Stimulated activated CD4-positive, alpha-beta T cell treated with anti-CD3 and anti-CD28 coated beads, Interleukin-12 subunit alpha, Interleukin-12 subunit beta, amount 100 ng/mL, for 24 hours (primary cell): ENCODE results near the gene WWOX.

Source experiments
- DNase-seq, 2 experiments: peaks; one replicate each; pipeline ENCODE4 v3.0.0-alpha.2; 2020; ENCODE audit warnings: low read depth in 2 of 2

The WWOX gene

DNA sequence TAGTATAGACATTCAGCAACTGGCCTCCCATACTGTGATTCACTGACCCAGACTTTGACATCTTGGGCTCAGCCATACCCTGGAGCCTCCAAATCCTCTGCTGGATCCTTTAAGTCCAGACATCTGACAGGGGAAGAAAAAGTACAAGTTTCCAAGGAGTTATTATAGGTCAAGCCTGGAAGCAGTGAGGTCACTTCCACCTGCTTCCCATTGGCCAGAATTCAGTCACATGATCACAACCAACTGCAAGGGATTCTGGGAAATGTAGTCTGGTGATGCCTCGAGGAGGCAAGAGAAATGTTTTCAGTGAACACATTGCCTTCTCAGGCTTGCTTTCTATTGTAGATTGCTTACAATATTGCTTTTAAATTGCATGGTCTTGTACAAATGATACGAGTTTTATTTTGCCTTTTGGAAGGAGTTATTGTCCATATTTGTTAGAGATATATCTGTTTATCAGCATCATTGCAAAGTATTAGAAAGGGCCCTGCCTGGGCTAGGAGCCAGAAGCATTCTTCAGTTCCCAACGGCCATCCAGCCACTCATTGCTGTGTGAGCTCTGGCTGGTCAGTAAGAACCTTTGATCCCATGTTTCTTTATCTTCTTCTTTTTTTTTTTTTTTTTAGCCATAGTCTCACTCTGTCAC, 696.9 kb downstream of the WWOX start:
- no peak for DNase-seq

DNA sequence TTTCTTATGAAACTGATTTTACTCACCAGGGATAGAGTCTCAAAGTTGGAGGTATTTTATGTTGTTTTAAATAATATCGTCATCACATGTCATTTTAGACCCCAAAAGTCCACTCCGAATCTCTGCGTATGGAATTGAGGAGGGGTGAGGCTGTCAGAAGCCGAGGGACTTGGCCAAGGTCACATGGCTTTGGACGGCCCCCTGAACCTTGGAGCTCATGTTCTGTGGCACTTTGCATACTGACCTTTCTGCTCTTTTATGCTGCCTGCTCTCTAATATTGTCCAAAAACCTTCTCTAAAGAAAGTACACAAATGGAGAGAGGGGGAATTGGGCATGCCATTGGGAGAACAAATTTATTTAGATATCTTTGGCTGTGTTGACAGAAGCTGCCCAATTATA, 700.0 kb downstream of the WWOX start:
- no peak for DNase-seq

DNA sequence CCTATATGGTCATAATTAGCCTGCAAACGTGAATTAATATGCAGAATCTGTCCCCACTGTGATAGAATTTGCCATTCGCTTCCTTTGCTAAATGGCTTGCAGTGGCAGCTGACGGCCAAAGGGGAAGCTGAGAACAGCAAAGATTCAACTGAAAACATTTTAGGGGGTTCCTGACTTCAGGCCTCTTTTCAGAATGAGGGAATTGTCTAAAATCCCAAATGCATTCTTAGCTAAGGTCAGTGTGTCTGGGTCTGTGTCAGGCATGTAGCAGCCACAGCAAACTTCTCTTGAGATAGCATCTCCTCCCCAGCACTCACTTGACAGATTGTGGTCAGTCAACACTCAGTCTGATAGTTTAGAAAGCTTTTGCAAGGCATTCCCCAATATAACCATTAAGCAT, 701.1 kb downstream of the WWOX start:
- no peak for DNase-seq

DNA sequence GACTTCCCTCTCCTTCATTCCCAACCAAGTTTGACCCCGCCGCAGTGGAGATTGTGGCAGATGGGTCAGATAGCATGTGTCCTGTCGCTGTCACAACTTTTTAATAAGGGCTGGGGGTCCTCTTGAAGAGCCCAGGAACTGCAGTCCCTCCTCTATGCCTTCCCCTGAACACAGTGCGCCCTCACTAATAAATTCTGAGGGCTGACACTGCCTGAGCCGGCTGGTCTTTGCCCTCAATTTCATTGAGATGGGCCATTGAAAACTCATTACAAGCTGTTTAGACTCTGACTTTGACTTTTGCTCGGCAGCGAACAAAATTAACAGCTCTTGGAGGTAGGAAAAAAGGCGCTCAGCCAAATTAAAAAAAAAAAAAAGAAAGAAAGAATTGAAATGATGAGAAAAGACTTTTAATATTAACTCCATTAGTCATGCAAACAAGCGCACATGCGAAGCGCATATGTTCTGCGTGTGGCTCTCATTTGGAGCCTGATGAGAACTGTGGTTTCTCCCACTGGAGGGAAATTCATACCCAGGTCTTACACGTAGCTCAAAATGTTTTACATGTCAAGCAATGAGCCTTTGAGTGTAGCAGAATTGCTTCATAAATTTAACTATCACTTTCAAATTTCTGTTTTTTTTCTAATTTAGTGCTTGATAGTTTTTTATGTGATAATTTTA, 704.7 kb downstream of the WWOX start:
- DNase-seq, result no peak

DNA sequence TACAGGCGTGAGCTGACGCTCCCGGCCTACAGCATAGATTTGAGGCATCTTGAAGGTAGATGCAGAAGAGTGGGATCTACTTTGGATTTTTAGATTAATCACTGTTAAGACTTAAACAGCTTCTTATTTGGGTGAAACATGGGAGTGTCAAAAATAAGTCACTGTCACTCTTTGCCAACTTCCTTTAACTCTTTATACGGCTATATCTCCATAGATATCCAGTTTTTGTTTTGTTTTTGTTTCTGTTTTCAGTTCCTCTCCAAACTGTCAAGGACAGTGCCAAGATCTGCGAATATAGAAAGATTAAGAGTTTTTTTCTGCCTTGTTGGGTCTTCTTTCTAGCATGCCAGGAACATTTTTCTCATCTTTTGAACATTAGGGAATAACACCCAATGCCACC, 706.1 kb downstream of the WWOX start:
- DNase-seq, result no peak

DNA sequence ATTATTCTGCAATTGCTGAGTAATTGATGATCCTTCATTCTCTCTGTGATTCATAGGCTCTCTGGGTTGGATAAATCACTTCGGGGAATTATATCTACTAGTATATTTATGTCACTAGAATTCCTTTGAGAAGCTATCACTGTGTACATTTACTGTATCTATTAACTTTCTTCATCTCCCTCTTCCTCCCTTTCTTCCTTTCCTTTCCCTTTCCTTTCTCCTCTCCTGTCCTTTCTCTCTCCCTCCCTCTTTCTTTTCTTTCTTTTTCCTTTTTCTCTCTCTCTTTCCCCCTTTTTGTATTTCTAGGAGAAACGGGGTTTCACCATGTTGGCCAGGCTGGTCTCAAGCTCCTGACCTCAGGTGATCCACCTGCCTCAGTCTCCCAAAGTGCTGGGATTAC, 711.8 kb downstream of the WWOX start:
- no peak for DNase-seq

DNA sequence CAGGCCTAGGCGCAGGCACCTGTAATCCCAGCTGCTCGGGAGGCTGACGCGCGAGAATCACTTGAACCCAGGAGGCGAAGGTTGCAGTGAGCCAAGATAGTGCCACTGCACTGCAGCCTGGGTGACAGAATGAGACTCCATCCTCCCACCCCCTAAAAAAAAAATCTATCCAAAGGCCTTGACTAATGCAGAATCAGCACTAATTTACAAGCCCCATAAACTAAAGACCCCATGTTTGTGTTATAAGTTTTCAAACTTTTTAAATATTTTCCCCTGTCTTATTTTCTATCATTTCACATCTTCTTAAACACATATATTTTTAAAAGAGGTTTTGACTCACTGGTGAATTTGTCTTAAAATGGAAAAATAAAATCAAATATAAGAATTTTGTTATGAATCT, 713.1 kb downstream of the WWOX start:
- no peak for DNase-seq

DNA sequence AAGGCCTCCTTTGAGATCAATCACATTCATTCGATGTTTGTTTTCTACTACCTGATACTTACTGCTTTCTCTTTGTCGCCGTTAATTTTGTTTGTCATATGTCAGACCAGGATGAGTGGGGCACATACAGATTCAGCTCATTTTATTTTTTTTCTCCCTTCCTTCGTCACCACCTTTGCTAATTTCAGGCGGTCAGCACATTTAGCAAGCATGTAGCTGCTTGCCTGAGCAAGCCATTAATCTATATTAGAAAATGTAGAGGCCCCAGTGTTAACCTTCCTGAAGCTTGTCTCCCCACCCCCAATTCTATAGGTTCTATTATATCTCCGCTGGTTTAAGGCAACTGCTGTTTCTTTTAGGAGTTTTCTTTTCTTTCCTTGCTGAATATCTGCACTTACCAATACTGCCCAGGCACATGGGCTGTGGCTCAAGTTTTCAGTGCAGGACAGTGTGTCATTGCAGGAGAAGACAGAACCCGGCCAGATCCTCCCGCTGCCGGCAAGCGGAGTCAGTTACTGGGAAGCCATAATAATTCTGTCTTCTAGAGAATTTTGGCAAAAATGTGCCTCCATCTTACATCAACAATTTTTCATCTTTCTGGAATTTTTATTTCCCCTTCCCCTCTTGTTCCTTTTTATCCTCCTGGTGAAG, 714.3 kb downstream of the WWOX start:
- DNase-seq, result no peak

DNA sequence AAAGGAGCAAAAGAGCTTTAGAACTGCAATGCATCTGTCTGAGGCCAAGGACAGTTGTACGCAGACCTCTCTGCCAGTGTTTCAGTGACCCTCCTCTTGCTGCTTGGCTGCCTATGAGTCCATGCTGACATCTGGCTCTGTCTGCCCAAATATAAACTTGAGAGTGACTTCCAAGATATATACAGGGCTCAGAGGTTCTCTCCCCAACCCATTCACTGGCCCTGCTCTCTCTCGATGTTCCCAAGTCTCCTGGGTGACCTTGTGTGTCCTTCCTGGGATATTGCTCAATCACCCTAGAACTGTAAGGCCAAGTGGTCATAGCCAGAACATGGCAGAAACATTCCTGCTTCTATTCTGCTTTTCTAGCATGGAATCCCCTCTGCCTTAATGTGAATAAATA, 716.3 kb downstream of the WWOX start:
- DNase-seq, result no peak

DNA sequence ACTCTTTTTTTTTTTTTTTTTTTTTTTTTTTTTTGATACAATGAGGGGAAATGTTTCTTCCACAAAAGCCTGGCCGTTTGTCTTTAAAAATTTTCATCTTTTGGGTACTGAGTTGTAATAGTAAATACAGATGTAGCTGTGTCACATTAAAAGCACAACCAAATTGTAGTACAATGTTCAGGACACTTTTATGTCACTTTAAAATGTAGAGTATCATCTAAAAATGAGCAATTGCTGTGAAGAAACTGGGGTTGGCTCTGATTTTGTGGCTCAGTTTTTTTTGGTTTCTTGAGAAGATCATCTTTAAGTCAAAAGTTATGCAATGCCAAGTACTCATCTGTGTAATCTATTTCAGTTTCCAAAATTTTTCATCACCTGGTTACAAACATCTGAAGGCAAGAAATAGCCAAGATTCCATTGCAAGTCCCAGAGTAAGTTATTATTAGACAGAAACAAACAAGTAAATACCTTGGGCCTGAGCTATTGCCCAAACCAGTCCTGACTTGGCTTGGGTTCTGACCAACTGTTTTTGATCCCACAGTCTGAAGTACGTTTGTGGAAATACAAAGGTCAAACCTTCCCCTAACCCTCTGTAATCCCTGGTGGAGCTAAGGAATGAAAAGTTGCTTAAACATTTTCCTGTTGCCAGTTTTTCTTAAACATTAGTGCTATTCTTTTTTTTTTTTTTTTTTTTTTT, 717.2 kb downstream of the WWOX start:
- DNase-seq, result no peak

DNA sequence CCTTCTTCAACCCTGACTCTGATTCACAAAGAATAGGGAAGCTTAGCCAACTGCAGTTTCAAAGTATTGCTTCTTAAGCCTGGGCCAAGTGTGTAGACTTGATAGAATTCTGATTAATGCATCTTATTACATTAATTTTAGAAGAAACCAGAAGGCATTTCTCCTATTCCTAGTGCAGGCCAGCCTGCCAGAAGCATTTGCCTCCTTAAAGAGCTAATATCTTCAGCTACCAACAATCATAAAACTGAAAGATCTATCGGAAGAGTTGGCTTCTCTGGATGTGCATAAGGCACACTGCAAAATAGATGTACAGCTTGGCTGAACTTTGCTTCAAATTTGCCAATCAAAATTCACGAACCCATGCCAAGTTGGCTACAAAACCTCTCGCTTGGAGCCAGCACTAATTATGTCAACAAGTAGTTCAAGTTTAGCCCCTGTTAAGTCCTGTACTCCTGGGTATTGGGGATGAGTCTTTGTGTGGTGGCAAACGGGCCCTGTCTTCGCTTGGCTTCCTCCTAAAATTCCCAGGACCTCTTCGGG, 717.8 kb downstream of the WWOX start:
- DNase-seq, result no peak

DNA sequence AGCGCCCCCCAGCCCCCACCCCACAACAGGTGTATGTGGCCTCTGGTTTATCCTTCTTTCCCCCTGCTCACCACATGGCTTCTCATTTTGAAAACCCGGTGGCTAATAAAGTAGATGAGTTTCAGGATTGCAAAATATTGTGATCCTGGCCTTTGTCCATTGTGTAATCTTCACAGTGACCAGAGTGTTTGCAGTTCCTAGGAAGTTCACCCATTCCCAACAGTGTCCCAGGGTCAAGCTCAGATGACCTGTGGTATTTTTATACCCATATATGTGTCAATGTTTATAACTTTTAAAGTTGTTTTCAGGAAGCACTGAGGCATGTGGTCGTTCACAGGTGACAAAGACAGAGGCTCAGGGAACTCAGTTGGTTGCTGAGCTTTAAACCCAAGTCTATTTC, 721.9 kb downstream of the WWOX start:
- DNase-seq, result no peak

DNA sequence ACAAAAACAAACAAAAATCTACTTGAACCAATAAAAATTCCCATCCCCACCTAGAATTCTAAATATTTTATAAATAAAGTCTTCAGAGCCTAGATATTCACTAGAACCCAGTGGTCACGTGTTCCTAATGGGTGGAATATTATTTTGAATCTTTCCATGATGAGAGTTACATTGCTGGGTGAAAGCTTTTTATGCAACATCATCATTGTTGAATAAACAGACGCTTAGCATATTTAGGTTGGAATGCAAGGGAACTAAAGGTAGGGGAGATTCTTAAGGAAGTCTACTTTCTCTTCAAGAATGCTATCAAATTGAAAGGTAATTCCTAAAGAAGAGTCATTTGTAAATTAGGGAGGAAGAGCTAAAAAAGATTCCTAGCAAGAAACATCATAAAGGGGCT, 723.1 kb downstream of the WWOX start:
- DNase-seq, result no peak

DNA sequence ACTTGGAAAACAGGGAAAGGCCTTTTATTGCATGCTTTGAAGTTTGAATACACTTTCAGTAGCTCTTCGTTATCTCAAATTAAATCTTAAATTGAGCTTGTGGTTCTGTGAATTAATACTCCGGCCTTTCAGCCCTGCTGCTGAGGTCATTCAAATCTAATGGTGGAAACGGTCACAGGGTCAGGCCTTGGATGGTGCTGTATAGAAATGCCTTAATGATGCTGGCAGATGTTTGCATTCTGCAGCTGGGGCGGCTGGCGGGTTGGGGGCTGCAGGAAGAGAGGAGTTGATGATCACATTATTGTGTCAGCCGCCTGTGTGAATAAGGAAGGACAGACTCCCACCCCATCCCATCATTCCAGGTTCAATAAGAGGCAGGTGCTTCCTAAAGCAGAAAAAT, 723.6 kb downstream of the WWOX start:
- DNase-seq, result no peak

DNA sequence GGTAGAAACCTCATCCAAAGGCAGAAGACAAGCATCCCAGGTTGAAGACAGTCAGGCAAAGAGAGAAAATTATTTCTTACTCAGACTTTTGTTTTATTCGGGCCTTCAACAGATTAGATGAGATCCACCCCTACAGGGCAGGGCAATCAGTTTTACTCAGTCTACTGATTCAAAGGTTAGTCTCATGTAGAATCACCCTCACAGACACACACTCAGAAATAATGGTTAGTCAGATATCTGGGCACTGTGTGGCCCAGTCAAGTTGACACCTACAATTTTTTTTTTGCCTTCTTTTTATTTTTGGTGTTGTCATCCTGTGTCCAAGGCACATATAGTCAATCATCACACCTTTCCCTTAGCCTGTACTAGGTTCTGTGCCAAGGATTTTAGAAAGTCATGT, 729.8 kb downstream of the WWOX start:
- DNase-seq, result no peak

DNA sequence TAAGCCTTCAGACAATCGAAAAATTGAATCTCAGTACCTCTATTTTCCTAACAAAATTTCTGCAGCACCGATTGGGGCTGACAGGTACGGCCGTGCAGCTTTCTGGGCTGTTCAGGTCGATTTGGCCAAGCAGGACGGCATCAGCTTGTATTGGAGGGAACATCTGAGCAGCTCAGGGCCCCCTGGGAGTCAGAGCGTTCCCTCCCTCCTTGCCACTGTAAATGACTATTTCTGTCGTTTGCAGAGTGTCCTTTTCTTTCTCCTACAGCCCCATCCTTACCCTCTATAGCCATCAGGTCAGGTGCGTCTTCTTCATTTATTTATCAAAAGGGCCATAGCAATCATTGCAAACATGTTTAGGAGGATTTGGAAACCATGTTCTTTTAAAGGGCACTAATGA, 731.1 kb downstream of the WWOX start:
- DNase-seq, result no peak

DNA sequence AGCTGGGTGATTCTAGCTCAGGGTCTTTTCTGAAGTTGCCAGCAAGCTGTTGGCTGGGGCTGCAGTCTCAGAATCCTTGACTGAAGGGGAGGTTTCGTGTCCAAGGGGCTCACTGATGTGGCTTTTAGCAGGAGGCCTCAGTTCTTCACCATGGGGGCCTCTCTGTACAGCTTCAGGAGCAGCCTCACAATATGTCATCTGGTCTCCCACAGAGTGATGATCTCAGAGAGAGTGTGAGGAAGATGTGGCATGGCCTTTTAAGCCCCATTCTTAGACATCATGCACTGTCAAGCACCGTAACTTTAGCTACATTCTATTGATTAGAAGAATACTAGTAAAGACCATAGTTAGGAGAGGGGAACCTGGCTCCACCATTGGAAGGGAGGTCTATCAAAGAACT, 732.6 kb downstream of the WWOX start:
- no peak for DNase-seq

DNA sequence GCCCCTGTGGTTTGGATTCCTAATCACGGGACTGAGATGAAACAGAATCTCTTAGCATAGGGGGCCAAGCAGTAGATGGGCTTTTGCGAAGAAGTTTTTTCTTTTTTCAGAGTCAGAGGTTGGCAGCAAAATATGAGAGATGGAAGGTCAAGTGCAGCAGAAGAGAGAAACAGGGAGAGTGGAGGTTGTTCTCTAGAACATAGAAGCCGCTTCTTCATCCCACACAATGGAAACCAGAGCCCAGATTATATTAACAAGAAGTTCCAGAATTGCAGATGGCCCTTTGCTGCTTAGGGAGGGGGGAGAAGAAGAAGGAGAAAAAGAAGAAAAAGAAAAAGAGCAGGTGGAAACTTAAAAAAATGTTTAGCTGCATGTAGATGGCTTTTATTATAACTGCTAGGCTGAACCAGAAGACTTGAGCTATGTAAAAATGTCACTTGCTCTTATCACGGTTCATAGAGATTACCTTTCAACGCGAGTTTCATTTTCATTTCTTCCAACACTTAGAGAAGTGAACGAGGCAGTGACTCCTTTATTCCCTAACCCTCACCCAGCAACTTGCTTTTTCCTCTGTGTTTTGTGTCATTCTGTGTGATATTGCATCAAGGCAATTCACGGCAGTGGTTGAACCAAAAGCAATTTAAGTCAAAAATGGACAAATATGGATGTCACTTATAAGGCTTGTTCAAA, 737.5 kb downstream of the WWOX start:
- no peak for DNase-seq

DNA sequence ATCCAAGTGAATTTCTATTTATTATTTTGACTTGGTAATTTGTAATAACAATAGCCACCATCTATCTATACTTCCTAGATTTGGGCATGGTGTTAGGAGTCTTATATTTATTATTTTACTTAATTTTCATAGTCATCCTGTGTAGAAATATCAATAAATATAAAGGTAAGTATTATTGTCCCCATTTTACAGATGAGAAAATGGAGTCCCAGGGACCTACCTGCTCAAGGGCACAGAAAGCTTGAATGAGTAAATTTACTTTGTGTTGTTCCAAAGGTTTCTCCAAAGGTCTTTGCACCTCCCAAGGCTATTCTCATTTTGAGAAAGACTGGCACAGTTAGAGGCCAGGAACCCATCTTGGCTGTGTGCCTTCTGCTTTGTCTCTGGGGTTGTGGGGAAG, 738.3 kb downstream of the WWOX start:
- no peak for DNase-seq

DNA sequence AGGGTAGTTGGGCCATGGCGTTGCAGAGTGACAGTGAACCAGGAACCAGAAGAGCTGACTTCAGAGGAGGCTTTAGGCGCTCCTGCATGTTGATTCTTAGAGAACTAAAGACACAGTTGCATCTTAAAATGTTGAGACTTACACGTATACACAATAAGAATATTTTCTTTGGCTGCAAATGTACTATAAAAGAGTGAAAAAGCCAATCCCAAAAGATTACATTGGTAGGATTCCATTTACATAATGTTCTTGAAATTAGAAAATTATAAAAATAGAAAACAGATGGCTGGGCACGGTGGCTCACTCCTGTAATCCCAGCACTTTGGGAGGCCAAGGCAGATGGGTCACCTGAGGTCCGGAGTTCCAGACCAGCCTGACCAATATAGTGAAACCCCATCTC, 738.8 kb downstream of the WWOX start:
- no peak for DNase-seq

DNA sequence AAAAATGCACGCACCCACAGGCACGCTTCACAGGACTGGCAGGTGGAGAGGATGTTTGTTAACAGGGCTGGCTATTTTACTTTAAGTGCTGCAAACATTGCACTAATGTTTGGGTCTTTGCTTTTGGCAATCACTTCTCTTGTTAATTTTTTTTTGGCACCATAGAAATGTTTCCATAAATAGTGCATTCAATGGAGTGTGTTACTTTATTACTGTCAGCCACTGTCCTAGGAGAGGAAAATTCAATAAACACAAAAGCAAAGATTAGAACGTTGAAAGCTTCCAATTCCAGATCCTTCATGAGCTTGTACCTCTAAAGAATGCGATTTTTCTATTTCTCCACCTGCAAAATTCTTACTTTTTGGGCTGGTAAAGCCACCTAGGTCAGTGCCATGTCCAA, 743.5 kb downstream of the WWOX start:
- DNase-seq, result no peak

DNA sequence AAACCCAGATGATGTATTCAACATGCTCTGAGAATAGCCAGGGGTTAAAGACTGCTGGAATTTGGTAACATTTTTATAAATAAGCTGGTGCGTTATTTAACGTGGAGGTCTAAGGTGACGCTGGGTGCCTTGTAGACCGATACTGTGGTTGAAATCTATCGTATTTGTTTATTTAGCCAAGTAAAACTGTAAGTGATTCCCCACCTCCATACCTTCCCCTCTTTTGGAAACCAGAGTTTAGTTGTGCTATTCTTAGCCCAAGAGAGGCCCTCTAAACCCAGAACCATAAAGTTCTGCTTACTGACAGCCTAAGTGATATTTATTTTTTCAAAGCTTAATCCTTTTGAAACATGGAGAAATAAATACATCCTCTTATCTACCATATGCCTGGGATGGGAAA, 744.5 kb downstream of the WWOX start:
- DNase-seq, result no peak
